ENCODE results near the gene APBB1IP. TPM values are rescaled to one million over a fixed set of nuclear protein-coding genes. Genes with fewer than 3 reads are reported as not detected.
A peak's percentile ranks its signal among the peaks of the same experiment; 100 is the strongest.

Gene APBB1IP
- polyA plus RNA-seq, 2 of the 4 experiments (the other 2 are of a cell fraction), result 0.96 to 9.2 TPM

- Histone ChIP-seq H3K4me1 (peaks cover 34% of the 10 kb centered on the region), H3K4me2 (no peak overlapping the region), H3K27ac (peak overlapping the region; percentile 42 to 89), H3K4me3 (no peak overlapping the region), H3K9me3 (no peaks in the 10 kb centered on the region)
- CTCF ChIA-PET, result interaction anchor here (0.8 kb wide), 1 partner anchor 24 kb away, joined by 3 read pairs; no protein-coding TSS in a partner anchor
- TF ChIP-seq MAX (IDR thresholded peaks at IDR 0.05) (no peak), REST (IDR thresholded peaks at IDR 0.05) (no peak), GATA3 (IDR thresholded peaks at IDR 0.05; ENCODE audit: borderline replicate concordance) (no peak), HOXA7 (CRISPR knock-in tag; IDR thresholded peaks at IDR 0.05) (no peak), NPAS2 (CRISPR knock-in tag; IDR thresholded peaks at IDR 0.05; ENCODE audit: borderline replicate concordance) (no peak), ELK1 (IDR thresholded peaks at IDR 0.05; ENCODE audit: low read depth, low read length) (no peak), RCOR1 (IDR thresholded peaks at IDR 0.05; ENCODE audit: low read depth, low read length) (no peak), USF2 (IDR thresholded peaks at IDR 0.05) (no peak), RFX5 (IDR thresholded peaks at IDR 0.05) (no peak), ZC3H11A (IDR thresholded peaks at IDR 0.05) (no peak)
- WGBS (ENCODE audit: missing lambda C conversion rate), result 77% methylated on average over 6 of the region's 6 CpGs
- POLR2A ChIA-PET, result no interaction called here
- ATAC-seq, result no peak
- FAIRE-seq, result no peak
- DNase-seq (ENCODE audit: low read depth in 1 of 2, low spot score in 1 of 2), result no peak
Observed at GRCh38 chr10:26479766-26480492, 41.8 kb downstream of the APBB1IP start.

- Histone ChIP-seq H3K27ac (peak overlapping the region; percentile 89 to 95; a peak in 5 of 6 replicates), H3K4me3 (no peak overlapping the region), H3K9me3 (no peaks in the 10 kb centered on the region), H3K4me1 (peaks cover 48% of the 10 kb centered on the region), H3K4me2 (no peak overlapping the region)
- POLR2A ChIA-PET, result no interaction called here
- TF ChIP-seq GATA3 (IDR thresholded peaks at IDR 0.05; ENCODE audit: borderline replicate concordance) (no peak), POLR2A (IDR thresholded peaks at IDR 0.05; ENCODE audit: low read length) (no peak), HOXA7 (CRISPR knock-in tag; IDR thresholded peaks at IDR 0.05) (no peak), CBX2 (IDR thresholded peaks at IDR 0.05; ENCODE audit: borderline replicate concordance, low read depth) (no peak), HOXB5 (CRISPR knock-in tag; IDR thresholded peaks at IDR 0.05) (no peak), SREBF2 (IDR thresholded peaks at IDR 0.05) (no peak), FOSB (CRISPR knock-in tag; IDR thresholded peaks at IDR 0.05) (no peak), ELK1 (IDR thresholded peaks at IDR 0.05; ENCODE audit: low read depth, low read length) (no peak), TFCP2L1 (CRISPR knock-in tag; IDR thresholded peaks at IDR 0.05) (no peak), MAFK (IDR thresholded peaks at IDR 0.05; ENCODE audit: partially characterized antibody) (no peak), HOXB13 (CRISPR knock-in tag; IDR thresholded peaks at IDR 0.05; ENCODE audit: low read depth) (no peak), ESRRA (IDR thresholded peaks at IDR 0.05; ENCODE audit: borderline replicate concordance, low read length) (no peak), RNF2 (IDR thresholded peaks at IDR 0.05; ENCODE audit: borderline replicate concordance, low read depth) (no peak), REST (IDR thresholded peaks at IDR 0.05) (no peak), ZFP36 (IDR thresholded peaks at IDR 0.05; ENCODE audit: borderline replicate concordance, partially characterized antibody) (no peak), HES2 (IDR thresholded peaks at IDR 0.05) (no peak), JUN (IDR thresholded peaks at IDR 0.05) (no peak), JUNB (IDR thresholded peaks at IDR 0.05) (no peak)
- ATAC-seq (no peak), DNase-seq (ENCODE audit: low read depth in 1 of 2, low spot score in 1 of 2) (no peak), FAIRE-seq (no peak)
- CTCF ChIA-PET, result interaction anchor here (0.6 to 0.7 kb wide), 2 partner anchors 10 to 164 kb away, joined by 3 read pairs; no protein-coding TSS in a partner anchor
- WGBS (ENCODE audit: missing lambda C conversion rate), result 100% methylated on average over 2 of the region's 2 CpGs
Observed at GRCh38 chr10:26481315-26481692, 43.2 kb downstream of the APBB1IP start.

All from A549 (cell line).